NCI-H460 (cell line): ENCODE data around the gene RNF125. TPM values are rescaled to one million over a fixed set of nuclear protein-coding genes. Genes with fewer than 3 reads are reported as not detected.
"Not testable (repeated sequence)": the region's sequence is repeated elsewhere in the genome, so short reads cannot be mapped to it uniquely, and the experiment has no call there.

ENCODE experiments used
- DNase-seq: peaks from one replicate; pipeline ENCODE4 v3.0.0-alpha.2; 2016; ENCODE audit warnings: low read depth; ENCODE audit errors: extremely low read depth
- polyA plus RNA-seq: library from polyadenylated mRNA; depleted of rRNA; stranded (reverse); fragments of >200 nt; gene quantifications from 2 replicates; pipeline ENCODE4 v1.2.3, GENCODE V29; 2014; cell fraction: nucleus; rRNA removed
- total RNA-seq: library from RNA; depleted of rRNA; stranded (reverse); fragments of >200 nt; shearing (Covaris generic); gene quantifications from 2 replicates; pipeline ENCODE4 v1.2.3, GENCODE V29; 2014; rRNA removed

RNF125 gene
- total RNA-seq, result 2.2 and 2.8 TPM in 2 replicates
- polyA plus RNA-seq, result 0.11 and 0.70 TPM in 2 replicates

- DNase-seq, result peak; percentile 13
Observed at GRCh38 chr18:32018331-32019250, at the start of gene RNF125. Gene RNF125 (plus strand): TSS chr18:32018825. CDS start chr18:32018864, 39 bp downstream.

GRCh38 chr18:31970617-31971016, 48.0 kb upstream of the RNF125 start:
- DNase-seq, result no peak

GRCh38 chr18:31973929-31974546, 44.6 kb upstream of the RNF125 start:
- no peak for DNase-seq

DNA sequence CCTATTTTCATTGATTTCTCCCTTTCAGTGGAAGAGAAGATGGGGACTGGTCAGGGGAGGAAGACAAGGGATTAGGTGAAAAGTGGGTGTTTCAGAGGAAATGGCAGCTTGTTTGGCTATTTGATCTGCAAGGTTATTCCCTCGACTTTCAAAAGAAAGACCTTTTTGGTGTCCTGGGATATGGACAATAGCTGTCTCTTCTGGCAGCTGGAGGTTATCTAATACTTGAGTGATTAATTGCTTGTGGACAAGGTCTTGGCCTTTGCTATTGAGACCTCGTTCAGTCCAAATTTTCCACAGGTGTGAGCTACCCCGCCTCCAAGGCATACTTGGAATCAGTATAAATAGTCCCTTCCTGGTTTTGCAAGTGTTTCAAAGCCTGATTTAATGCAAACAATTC, 42.4 kb upstream of the RNF125 start:
- DNase-seq, result no peak

DNA sequence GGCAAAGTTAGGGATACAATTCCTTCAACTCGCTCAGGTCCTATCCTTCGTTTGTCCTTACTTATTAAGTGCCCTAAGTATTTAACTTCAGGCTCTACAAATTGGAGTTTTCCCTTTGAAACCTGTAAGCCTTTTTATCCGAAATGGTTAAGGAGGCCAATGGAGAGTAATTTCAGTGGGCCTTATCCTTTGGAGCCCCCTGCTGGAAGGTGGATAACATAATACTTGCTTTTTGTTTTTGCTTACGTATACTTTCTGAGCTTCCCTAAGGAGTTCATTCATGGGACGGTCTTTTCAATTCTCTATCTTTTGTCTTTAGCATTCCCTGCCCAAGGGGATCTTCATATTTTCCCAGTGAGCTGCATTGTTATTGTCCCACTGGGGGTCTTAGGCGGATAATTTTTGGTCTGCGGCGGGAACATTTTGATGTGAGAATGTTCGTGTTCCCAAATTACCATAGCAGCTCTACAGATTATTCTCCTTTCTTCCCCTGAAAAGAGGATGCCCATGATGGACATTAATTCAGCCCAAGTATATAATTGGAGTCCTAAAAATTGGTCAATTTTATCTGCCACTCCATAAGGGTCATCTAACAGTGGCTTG, 41.3 kb upstream of the RNF125 start:
- DNase-seq, result peak; percentile 44

DNA sequence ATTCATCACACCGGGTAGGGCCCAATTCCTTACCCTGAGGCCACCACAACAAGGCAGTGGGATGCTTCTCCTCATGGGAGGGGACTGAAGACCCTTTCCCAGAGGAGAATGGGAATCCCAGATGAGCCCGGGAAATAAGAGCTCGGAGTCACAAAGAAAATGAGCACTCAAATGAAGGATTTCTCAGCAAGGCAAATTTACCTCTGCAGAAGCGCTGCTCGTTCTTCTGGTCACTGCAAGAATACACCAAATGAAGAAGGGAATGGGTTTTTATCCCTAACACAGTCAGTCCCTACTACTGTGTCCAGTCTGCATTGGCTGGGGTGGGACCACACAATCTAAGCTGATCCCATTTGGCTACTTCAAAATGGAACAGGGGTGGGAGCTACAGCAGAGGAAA, 40.0 kb upstream of the RNF125 start:
- DNase-seq, result no peak

GRCh38 chr18:31979714-31980113, 38.9 kb upstream of the RNF125 start:
- no peak for DNase-seq

DNA sequence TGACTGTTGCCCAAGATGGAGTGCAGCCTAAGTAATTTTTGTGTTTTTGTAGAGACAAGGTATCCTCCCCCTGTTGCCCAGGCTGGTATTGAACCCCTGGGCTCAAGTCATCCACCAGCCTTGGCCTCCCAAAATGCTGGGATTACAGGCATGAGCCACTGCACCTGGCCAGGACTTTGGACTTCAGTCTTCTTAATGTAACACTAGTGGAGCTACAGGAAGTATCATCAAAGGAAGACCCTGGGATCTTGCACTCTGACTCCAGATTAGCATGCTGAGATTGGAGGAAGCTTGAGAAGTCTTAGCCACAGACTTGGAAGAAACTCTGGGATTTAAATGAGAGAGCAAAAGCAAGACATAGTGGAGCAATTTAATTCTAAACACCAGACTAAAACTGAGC, 37.8 kb upstream of the RNF125 start:
- DNase-seq, result no peak

DNA sequence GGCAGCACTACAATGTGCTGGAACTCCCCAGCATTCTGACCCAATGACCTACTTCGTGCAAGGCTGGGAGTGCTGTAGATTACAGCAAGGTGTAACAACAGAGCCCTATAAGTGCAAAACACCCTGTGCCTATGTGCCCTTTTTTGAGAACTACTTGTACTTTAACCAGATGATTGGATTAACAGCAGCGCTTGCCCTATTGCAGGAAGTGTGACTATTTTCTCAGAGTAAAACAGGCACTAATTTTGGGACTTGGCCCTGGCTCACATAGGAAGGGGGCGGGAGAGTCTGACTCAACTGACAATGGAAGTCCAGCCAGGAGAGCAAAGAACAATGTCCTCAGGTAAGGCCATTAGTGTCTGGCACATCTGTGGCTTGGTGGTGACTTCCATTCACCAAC, 35.6 kb upstream of the RNF125 start:
- DNase-seq, result no peak

- DNase-seq, result no peak
Observed at GRCh38 chr18:31983976-31984375, 34.6 kb upstream of the RNF125 start.

DNA sequence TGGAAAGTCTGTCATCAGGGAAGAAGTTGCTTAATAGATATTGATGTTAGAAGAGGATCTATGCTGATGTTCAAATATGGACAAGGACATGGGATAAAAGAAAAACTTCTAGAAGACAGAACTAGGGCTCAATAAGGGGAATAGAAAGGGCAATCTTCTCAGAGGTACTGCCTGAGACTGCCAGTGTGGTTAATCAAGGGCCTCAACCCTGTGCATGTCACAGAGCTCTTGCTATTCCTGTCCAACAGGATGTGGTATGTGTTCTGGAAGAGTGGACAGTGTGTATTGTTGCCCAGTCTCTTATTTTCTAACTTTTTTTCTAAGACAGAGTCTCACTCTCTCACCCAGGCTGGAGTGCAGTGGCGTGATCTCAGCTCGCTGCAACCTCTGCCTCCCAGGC, 27.8 kb upstream of the RNF125 start:
- no peak for DNase-seq

DNA sequence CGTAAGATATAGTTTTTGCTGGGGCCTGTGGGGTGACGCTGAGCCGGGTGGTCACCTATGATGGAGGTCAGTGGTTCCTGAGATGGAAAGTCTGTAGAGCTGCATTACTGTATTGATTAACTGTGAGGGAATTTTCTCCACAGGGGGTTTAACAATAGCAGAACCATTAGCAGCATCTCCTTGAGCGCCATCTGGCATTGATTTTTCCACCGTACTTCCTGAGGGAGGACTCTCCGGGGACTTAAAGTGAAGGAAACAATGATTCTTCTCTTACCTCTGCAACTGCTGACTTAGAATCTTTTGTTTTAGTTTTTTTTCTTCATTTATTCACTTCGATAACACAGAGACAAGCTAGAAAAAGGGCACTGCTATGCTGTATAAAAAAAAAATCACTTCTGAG, 22.6 kb upstream of the RNF125 start:
- DNase-seq, result no peak

- no peak for DNase-seq
Observed at GRCh38 chr18:31998880-31999412, 19.7 kb upstream of the RNF125 start.

DNA sequence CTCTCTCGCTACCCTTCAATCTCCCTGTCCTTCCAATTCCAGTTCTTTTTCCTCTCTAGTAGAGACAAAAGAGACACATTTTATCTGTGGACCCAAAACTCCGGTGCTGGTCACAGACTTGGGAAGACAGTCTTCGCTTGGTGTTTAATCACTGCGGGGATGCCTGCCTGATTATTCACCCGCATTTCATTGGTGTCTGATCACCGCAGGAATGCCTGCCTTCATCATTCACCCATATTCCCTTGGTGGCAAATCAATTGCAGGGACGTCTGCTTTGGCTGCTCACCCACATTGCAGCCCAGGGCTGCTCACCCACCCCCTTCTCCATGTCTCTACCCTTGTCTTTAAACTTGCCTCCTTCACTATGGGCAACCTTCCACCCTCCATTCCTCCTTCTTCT, 17.5 kb upstream of the RNF125 start:
- not testable (repeated sequence) for DNase-seq

DNA sequence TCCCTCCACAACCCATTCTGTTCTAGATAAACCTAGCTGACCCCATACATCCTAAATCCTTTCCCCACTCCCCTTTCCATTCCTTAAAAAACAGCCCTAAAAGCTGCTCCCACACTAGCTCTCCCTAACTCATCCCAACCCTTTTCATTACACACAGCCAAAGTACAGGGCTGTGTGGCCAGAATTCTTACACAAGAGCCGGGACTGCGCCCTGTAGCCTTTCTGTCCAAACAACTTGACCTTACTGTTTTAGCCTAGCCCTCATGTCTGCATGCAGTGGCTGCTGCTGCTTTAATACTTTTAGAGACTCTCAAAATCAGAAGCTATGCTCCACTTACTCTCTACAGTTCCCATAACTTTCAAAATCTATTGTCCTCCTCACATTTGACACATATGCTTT, 14.8 kb upstream of the RNF125 start:
- DNase-seq, result not testable (repeated sequence)

- peak; percentile 24 for DNase-seq
Observed at GRCh38 chr18:32010124-32010721, 8.4 kb upstream of the RNF125 start.

DNA sequence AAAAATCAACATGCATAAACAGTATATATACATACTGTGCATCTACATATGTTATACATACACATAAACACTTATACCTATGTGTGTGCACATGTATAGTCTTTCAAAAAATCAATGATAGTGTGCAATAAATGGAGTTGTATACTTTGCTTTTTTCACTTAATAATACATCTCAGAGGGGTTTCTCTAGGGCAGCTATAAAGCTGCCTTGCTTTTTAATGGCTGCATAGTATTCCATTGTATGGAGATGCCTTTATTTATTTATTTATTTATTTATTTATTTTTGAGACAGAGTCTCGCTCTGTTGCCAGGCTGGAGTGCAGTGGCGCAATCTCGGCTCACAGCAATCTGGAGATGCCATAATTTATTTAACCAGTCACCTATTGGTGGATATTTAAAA, 7.4 kb upstream of the RNF125 start:
- no peak for DNase-seq

- no peak for DNase-seq
Observed at GRCh38 chr18:32019251-32019948, 775 bp downstream of the RNF125 start.

- DNase-seq, result not testable (repeated sequence)
Observed at GRCh38 chr18:32019949-32020625, 1.5 kb downstream of the RNF125 start.
